Osteocyte (in vitro differentiated cells): ENCODE data around the gene PAXIP1. TPM values are rescaled to one million over a fixed set of nuclear protein-coding genes. Genes with fewer than 3 reads are reported as not detected.

Source experiments
- DNase-seq: peaks from one replicate; pipeline ENCODE4 v3.0.0; 2021; ENCODE audit warnings: mixed read lengths; ENCODE audit not compliant: unreplicated experiment; ENCODE audit errors: extremely low spot score
- H3K27ac Mint-ChIP-seq: one replicate; pipeline ENCODE4 v1.8.0; 2021; ENCODE audit warnings: mild to moderate bottlenecking, mixed read lengths; ENCODE audit not compliant: unreplicated experiment
- H3K27me3 Mint-ChIP-seq: one replicate; pipeline ENCODE4 v1.8.0; 2021; ENCODE audit warnings: mixed read lengths; ENCODE audit not compliant: unreplicated experiment
- H3K36me3 Mint-ChIP-seq: one replicate; pipeline ENCODE4 v1.8.0; 2021; ENCODE audit warnings: mixed read lengths; ENCODE audit not compliant: unreplicated experiment
- H3K4me1 Mint-ChIP-seq: one replicate; pipeline ENCODE4 v1.8.0; 2021; ENCODE audit warnings: mixed read lengths; ENCODE audit not compliant: unreplicated experiment
- H3K4me3 Mint-ChIP-seq: one replicate; pipeline ENCODE4 v1.8.0; 2021; ENCODE audit warnings: mild to moderate bottlenecking, moderate library complexity, mixed read lengths; ENCODE audit not compliant: unreplicated experiment
- H3K9me3 Mint-ChIP-seq: one replicate; pipeline ENCODE4 v1.8.0; 2021; ENCODE audit warnings: mixed read lengths; ENCODE audit not compliant: unreplicated experiment
- total RNA-seq: library from RNA; stranded (reverse); gene quantifications from 2 replicates; pipeline ENCODE4 v1.2.1, GENCODE V29; 2021
- TF ChIP-seq, protein P1 (sequence below): fragments of 200-600 bp; sonication (generic); IDR thresholded peaks from 2 replicates; pipeline ENCODE4 v1.5.0; 2021; ENCODE audit warnings: antibody characterized with exemption, mild to moderate bottlenecking, moderate library complexity

Gene PAXIP1
- total RNA-seq, 1 donor from 2014 or later = 14.2 TPM

DNA sequence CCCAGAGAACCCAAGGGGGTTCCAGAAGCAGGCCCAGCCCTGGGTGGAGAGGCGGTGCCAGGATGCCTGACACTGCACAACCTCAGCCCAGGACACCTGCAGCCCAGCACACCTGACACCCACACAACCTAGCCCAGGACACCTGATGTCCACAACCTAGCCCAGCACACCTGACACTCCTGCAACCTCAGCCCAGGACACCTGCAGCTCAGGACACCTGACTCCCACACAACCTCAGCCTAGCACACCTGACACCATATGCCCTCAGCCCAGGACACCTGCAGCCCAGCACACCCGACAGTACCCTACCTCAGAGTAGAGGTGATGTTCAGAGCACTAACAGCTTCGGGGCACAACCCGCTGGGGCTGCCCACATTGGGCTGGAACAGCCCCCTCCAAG, 87.3 kb downstream of the PAXIP1 start:
- TF ChIP-seq, protein P1, sequence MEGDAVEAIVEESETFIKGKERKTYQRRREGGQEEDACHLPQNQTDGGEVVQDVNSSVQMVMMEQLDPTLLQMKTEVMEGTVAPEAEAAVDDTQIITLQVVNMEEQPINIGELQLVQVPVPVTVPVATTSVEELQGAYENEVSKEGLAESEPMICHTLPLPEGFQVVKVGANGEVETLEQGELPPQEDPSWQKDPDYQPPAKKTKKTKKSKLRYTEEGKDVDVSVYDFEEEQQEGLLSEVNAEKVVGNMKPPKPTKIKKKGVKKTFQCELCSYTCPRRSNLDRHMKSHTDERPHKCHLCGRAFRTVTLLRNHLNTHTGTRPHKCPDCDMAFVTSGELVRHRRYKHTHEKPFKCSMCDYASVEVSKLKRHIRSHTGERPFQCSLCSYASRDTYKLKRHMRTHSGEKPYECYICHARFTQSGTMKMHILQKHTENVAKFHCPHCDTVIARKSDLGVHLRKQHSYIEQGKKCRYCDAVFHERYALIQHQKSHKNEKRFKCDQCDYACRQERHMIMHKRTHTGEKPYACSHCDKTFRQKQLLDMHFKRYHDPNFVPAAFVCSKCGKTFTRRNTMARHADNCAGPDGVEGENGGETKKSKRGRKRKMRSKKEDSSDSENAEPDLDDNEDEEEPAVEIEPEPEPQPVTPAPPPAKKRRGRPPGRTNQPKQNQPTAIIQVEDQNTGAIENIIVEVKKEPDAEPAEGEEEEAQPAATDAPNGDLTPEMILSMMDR = no peak
- Mint-ChIP-seq H3K27ac (no peak overlapping the region), H3K27me3 (no peaks in the 10 kb centered on the region), H3K36me3 (no peaks in the 10 kb centered on the region), H3K4me3 (no peak overlapping the region), H3K4me1 (no peaks in the 10 kb centered on the region), H3K9me3 (peaks cover 3% of the 10 kb centered on the region)
- no peak for DNase-seq

- H3K4me1 Mint-ChIP-seq = no peaks in the 10 kb centered on the region
- no peak for DNase-seq
- H3K9me3 Mint-ChIP-seq = peaks cover 6% of the 10 kb centered on the region
- H3K27me3 Mint-ChIP-seq = no peaks in the 10 kb centered on the region
- TF ChIP-seq, protein P1 = no peak
- no peak overlapping the region for H3K4me3 Mint-ChIP-seq
- no peak overlapping the region for H3K27ac Mint-ChIP-seq
- H3K36me3 Mint-ChIP-seq = no peaks in the 10 kb centered on the region
Measured at GRCh38 chr7:154914996-154915380, 87.9 kb downstream of the PAXIP1 start.

DNA sequence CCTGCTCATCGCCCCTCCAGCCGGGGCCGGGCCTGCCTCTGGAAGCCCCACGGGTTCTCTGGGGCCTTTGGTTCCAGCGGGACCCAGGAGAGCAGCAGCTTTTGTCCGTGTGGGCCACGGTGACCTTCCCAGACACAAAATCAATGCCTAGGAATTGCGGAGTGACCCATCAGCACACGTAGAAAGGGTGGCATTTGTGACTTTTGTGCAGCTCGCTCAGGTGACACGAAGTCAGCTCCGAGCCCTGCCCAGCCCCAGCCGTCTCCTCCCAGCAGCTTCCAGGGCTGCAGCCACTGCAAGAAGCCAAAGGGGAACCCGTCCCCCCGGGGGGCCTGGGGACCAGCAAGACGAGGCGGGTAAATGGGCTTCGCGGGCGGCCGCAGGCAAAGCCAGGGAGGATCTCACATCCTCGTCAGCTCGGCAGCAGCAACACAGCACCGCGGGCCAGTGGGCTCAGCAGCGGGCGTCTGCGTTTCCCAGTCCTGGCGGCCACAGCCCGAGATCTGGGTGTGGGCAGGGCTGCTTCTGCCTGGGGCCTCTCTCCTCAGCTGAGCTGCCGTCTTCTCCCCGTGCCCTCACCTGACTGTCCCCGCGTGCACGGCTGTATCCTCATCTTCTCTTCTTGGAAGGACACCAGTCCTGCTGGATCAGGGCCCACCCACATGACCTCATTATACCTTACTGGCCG, 88.5 kb downstream of the PAXIP1 start:
- no peaks in the 10 kb centered on the region for H3K27me3 Mint-ChIP-seq
- H3K9me3 Mint-ChIP-seq = peaks cover 9% of the 10 kb centered on the region
- H3K27ac Mint-ChIP-seq = no peak overlapping the region
- TF ChIP-seq, protein P1 = no peak
- DNase-seq = peak; percentile 83
- H3K4me3 Mint-ChIP-seq = no peak overlapping the region
- no peaks in the 10 kb centered on the region for H3K4me1 Mint-ChIP-seq
- no peaks in the 10 kb centered on the region for H3K36me3 Mint-ChIP-seq

DNA sequence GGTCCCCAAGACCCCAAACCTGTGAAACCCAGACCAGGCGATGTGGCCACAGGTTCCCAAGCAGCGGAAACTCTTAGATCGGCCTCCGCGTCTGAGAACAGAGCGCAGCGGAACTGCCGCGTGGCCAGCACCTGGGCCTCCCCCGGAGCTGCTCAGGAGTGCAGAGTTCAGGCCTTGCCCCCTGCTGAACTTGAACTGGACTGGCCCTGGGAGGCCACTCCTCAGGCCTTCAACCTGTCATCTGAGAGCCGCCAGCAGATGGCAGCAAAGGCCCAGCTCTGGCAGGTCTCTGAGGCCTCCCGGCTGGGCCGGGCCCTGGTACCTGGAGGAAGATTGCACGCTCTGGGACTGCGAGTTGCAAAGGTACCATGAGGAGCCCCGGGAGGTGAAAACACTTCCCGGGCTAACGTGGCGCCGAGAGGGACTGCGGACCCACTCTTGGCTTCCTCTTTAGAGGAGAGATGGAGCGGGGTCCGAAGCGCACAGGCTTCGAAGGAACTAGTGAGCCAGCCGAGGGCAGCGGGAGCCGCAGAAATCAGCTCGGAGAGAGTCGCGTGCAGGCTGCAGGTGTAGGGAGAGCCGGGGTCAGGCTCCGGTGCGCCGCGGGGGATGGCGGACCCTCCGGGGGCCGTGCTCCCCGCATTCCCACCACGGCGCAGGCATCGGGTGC, 89.2 kb downstream of the PAXIP1 start:
- H3K4me3 Mint-ChIP-seq = no peak overlapping the region

More for the DNA sequence above, 89.2 kb downstream of the PAXIP1 start:
- H3K36me3 Mint-ChIP-seq = no peaks in the 10 kb centered on the region
- peak; percentile 91 for DNase-seq
- no peaks in the 10 kb centered on the region for H3K4me1 Mint-ChIP-seq
- H3K27ac Mint-ChIP-seq = no peak overlapping the region
- TF ChIP-seq, protein P1 = peak; percentile 94
- H3K9me3 Mint-ChIP-seq = peaks cover 14% of the 10 kb centered on the region
- no peaks in the 10 kb centered on the region for H3K27me3 Mint-ChIP-seq
